OCI-LY3 (cell line): ENCODE measurements around the gene SERGEF.

Experiments used
- EZH2phosphoT487 ChIP-seq: fragments of 200-600 bp; shearing (Covaris generic); IDR thresholded peaks from 2 replicates; pipeline ENCODE4 v1.6.1; 2018; ENCODE audit warnings: antibody characterized with exemption, mixed run types, low read depth
- TF ChIP-seq, protein P1 (sequence below): fragments of 200-600, 300-600 bp; sonication (generic); IDR thresholded peaks from 2 replicates; pipeline ENCODE4 v1.5.1; 2014; ENCODE audit warnings: antibody characterized with exemption, low read length, low read depth

GRCh38 chr11:17810746-17811145 is 202.1 kb downstream of the SERGEF start:
- TF ChIP-seq, protein P1, sequence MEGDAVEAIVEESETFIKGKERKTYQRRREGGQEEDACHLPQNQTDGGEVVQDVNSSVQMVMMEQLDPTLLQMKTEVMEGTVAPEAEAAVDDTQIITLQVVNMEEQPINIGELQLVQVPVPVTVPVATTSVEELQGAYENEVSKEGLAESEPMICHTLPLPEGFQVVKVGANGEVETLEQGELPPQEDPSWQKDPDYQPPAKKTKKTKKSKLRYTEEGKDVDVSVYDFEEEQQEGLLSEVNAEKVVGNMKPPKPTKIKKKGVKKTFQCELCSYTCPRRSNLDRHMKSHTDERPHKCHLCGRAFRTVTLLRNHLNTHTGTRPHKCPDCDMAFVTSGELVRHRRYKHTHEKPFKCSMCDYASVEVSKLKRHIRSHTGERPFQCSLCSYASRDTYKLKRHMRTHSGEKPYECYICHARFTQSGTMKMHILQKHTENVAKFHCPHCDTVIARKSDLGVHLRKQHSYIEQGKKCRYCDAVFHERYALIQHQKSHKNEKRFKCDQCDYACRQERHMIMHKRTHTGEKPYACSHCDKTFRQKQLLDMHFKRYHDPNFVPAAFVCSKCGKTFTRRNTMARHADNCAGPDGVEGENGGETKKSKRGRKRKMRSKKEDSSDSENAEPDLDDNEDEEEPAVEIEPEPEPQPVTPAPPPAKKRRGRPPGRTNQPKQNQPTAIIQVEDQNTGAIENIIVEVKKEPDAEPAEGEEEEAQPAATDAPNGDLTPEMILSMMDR, result no peak
- no peak for TF ChIP-seq EZH2phosphoT487
